Kasumi-1 (cell line): Measurements from ENCODE around the gene LEFTY2.
A peak's percentile ranks its signal among the peaks of the same experiment; 100 is the strongest.
"Not testable (repeated sequence)": the region's sequence is repeated elsewhere in the genome, so short reads cannot be mapped to it uniquely, and the experiment has no call there.

Source experiments
- DNase-seq, 2 experiments: peaks; one replicate each; lab custom pipeline; 2025; lab: John Stamatoyannopoulos, UW

LEFTY2 gene

DNA sequence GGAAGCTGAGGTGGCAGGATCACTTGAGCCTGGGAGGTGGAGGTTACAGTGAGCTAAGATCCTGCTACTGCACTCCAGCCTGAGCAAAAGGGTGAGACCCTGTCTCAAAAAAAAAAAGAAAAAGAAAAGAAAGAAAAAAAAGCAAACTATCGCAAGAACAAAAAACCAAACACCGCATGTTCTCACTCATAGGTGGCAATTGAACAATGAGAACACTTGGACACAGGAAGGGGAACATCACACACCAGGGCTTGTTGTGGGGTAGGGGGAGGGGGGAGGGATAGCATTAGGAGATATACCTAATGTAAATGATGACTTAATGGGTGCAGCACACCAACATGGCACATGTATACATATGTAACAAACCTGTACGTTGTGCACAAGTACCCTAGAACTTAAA is 11.6 kb downstream of the LEFTY2 start:
- not testable (repeated sequence) for DNase-seq

DNA sequence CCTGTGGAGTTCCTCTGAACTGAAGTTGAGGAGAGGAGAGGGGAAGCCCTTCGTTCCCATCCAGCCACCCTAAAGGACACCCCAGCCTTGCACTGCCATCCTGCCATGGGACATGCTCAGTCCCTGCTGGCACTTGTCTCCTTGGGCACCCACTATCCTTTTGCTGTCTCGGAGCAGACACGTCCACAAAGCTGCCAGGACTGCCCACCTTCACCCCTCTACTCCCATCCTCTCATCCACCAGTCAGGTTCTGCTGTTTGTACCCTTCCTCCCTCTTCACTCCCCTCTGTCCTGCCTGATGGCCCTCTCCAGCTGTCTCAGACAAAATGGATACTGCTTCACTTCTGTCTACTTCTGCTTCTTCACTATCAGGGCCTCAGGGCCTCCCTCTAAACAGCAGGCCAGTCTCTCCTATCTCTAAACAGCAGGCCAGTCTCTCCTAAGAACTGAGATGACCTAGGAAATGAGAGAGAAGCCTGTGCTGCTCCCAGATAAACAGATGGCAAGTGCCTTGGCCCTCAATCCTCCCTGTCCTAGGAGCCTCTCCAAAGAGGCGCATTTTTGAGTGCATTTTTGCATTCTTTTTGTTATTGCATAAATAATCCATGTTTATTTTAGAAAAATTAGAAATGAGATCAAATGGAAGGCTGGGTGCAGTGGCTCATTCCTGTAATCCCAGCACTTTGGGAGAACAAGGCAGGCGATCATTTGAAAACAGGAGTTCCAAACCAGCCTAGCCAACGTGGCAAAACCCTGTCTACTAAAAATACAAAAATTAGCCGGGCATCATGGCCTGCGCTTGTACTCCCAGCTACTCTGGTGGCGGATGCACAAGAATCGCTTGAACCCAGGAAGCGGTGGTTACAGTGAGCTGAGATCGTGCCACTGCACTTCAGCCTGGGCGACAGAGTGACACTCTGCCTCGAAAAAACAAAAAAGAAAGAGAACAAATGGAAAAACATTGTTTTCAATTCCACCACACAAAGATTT is 12.5 kb downstream of the LEFTY2 start:
- DNase-seq, result no peak

GRCh38 chr1:225926551-225927113 is 14.4 kb downstream of the LEFTY2 start:
- DNase-seq, result peak; percentile 55 to 57

- DNase-seq, result peak; percentile 92 to 94
Observed at GRCh38 chr1:225923692-225924555, 17.1 kb downstream of the LEFTY2 start, which contains the start of gene PYCR2. TSS of gene PYCR2 (minus strand) at chr1:225924250. CDS start at chr1:225924110, 140 bp downstream.

DNA sequence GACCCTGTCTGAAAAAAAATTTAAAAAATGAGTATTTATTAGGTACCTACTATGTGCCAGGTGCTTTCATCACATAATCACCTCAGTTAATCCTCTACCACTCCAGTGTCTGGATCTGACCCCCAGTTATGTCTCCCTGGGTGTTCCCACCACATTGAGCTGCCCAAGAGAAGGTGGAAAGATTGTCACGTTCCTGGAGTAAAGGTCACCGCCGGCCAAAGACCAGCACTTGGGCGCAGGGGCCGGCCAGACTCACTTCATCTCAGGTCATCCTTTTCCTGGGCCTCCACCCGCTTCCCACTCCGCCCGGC is 17.7 kb downstream of the LEFTY2 start:
- DNase-seq, result no peak

DNA sequence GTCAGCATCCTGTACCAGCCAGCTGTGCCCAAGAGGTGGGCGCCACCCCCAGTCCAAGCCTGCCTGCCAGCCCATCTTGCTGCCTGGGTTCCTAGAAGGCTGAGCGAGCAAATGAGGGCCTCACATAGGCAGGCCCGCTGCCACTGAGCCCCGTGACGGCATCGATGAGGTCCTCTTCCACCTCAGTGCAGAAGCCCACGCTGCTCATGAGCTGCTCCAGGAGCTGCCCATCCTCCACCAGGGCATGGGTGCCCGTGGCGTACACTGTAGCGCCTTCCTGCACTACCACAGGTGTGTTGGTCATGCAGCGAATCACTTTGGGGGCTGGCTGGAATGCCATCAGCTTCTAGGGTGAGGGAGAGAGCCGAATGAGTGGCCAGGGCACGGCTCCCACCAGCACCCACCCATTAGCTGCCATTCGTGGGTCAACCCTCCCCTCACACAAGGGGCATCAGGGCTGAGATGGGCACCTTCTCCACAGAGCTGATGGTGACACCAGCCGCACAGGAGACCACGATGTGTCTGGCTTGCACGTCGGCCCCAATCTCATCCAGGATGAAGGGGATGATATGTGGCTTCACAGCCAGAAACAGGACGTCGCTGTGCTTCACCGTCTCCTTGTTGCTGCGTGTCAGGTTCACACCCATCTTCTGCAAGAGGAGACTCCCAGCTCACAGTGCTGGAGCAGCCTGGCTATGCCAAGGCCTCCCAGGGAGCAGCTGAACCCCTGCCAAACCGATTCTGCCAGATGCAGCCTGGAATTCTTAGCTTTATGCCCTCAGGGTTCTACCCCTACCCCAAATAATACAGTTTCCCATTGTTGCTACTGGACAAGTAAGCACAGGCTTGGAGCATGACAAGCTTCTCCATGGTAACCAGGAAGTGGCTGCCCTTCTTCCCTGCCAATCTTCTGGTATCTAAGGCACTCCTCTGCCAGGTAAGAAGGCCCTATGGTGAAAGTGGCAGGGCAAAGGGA is 19.0 kb downstream of the LEFTY2 start:
- DNase-seq, result no peak

- DNase-seq, result peak; percentile 31 to 42
Observed at GRCh38 chr1:225919906-225920305, 21.1 kb downstream of the LEFTY2 start.

DNA sequence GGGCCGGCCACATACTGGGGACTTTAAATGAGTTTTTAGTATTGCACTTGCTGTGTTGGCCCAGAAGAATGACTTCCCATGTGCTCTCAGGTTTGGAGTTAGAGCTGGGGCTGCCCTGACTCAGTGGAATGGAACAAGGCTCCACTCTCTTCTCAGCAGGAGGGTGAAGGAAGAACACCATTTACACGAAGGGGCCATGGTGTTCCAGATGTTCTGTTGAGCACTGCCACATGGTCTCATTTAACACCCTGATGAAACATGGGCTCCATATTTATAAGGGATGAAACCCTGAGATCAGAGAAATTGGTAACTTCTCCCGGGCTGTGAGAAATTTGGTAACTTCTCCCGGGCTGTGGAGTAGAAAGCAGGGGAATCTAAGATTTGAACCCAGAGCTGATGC is 22.7 kb downstream of the LEFTY2 start:
- DNase-seq, result no peak

- DNase-seq, result no peak
Observed at GRCh38 chr1:225917536-225917935, 23.5 kb downstream of the LEFTY2 start.

- no peak for DNase-seq
Observed at GRCh38 chr1:225917101-225917500, 23.9 kb downstream of the LEFTY2 start.

DNA sequence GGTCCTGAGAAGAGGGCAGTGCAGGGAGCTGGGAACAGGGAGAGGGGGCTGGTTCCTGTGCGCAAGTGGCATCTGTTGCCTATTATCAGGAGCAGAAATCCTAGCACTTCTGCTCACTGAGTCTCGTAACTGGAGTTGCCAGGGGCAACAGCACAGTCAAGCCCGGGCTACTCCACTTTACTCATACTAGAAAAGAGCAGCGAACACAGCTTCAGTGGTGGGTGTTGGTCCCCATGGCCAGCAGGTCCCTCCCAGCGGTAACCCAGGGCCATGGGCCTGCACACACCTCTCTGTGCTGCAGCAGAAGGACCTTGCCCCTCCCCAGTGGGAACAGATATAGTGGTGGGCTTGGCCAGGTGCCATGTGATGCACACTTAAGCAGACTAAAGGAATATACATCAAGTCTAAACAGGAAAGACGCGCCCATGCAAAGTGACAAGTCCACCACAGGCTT is 25.5 kb downstream of the LEFTY2 start:
- DNase-seq, result no peak

DNA sequence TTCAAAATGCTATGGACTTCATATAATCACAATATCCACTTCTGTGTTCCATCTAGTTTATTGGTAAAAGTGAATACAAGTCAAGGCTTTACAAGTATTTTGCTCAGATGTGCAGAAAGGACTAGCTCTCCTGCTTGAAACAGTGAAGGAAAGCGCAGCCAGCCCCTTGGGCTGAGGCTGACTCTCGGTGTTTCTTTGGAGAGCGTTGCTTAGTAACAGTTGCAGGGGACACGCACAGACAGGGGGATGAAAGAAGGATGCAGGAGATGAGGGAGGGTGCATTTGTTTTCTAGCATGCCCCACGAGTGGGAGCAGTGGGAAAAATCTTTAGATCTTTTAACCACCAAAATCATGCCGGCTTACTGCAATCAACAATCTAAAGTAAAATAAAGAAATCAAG is 26.1 kb downstream of the LEFTY2 start:
- DNase-seq, result no peak

DNA sequence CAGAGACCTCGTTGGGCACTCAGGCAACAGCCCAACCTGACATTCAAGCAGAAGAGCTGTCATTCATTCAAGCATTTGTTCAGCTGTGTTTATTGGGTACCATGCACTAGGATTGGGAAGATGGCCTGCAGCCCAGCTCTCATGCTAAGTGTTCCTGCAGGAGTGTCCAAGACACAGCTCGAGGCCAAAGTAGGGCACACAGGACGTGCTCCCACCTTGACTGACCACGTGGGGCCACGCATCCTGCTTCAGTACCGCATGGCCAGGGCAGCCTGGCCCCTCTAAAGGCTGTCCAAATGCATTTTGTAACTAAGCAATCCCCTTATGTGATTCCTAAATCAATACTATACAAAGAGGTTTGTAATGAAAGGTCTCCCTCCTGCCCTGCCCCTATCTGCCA is 26.6 kb downstream of the LEFTY2 start:
- no peak for DNase-seq

DNA sequence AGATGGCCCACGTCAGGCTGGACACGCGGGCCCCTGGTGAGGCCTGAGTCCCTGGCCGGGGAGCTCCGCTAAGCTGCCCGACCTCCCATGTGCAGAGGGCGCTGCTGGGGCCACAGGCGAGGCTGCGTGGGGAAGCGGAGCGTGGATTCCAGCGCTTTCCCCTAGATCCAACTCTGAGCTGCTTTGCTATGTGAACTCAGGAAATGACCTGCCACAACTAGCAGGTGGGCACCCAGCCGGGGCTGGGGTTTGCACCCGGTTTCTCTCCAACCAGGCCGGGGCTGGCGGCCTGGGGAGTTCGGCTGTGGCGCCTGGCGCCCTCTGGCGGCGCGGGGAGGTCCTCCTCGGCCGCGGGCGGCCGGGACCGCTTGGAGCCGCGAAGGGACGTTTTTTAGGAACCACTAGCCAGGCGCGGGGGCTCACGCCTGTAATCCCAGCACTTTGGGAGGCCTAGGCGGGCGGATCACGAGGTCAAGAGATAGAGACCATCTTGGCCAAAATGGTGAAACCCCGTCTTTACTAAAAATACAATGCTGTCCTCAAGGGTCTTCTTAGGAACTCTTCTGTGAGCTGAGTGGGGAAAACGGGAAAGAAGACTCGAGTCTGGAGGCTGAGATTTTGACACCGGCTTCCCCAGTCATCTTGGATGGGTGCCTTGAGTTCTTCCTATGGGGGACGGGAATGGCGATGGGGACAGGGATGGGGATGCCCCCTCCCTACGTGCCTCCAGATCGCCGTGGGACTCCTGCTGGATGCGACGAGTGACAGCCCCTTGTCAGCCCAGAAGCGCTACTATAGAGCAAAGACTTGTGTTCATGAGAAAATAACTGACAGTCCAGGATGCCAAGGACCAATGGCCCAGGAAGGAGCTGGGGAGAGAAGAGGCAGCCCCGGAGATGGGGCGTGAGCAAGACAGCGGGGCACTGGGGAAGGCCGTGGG is 29.6 kb downstream of the LEFTY2 start:
- DNase-seq, result peak; percentile 55 to 66

DNA sequence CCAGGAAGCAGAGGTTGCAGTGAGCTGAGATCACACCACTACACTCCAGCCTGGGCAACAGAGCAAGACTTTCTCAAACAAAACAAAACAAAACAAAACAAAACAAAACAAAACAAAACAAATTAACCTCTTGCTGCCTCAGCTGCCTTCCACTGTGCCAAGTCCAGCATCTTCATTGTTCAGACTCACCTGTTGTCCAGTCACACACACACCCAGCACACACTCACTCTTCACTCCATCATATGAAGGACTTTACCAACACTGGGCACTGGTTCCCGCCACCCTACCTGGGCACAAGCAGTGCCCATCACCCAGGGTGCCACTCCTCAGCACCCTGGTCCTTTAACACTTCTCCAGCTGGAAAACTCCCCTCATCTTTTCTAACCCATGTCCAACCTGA is 31.5 kb downstream of the LEFTY2 start:
- DNase-seq, result no peak

DNA sequence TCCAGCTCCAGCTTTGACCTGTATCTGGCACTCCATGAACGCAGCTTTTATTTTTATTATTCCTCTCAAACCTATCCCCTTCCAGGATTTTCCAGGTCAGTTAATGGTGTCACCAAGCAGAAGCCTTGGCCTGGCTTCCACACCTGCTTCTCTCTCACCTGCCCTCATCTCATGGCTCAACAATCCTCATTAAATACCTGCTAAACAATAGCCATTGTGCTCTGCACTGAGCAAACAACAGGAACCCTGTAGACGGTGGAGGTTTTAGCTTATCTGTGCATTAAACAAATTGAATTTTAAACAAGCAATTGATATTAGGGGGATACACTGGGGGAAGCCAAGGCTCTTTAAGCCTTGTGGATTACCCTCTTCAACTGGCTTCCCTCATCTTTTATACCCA is 32.2 kb downstream of the LEFTY2 start:
- no peak for DNase-seq

DNA sequence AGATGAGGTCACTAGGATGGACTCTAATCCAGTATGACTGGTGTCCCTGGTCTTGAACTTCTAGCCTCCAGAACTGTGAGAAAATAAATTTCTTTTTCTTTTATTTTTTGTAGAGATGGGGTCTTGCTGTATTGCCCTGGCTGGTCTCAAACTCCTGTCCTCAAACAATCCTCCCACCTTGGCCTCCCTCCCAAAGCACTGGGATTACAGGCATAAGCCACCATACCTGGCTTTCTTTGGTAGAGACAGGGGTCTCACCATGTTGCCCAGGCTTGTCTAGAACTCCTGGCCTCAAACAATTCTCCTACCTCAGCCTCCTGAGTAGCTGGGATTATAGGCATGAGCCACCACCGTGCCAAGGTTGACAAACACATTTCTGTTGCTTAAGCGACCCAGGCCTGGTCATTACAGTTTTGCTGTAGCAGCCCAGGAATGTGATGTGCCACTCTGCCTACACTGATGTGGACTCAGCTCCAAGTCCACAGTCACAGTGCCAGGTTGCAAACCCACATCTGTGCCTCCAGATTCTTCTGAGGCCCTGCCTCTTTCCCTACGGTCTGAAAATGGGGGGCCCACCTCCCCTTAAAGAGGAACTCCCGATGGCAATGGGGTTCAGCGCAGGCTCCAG is 32.9 kb downstream of the LEFTY2 start:
- no peak for DNase-seq

- no peak for DNase-seq
Observed at GRCh38 chr1:225907341-225907740, 33.7 kb downstream of the LEFTY2 start.

DNA sequence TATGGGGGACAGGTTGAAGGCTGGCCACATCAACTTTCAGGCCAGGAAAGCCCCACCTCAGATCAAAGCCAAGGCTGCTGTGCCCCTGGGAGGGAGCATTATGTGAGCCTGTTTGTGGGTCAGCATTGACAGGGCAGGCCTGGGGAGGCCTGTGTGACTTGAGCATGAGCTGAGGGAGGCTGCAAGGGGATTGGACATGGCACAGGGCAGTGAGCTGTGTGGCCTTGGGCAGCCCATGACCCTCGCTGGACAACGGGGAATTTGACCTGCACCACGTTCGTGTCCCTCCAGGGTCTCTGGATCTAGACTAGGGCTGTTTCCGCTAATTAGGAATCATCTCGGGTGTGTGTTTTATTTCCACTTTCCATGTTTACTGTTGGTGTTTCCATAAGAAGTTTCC is 34.6 kb downstream of the LEFTY2 start:
- DNase-seq, result no peak

GRCh38 chr1:225903623-225904022 is 37.4 kb downstream of the LEFTY2 start:
- no peak for DNase-seq
